Measurements from ENCODE around the gene CPN1.

GRCh38 chr10:100027416-100027815, 54.3 kb downstream of the CPN1 start:
- TF ChIP-seq CHD2 (IDR thresholded peaks at IDR 0.05; ENCODE audit: low read length), result no peak
- TF ChIP-seq CTCF (IDR thresholded peaks at IDR 0.05; ENCODE audit: control extremely low read depth in 1 of 3, insufficient read depth in 1 of 3, low read depth in 1 of 3, low read length in 3 of 3), result no peak
- TF ChIP-seq CEBPB (IDR thresholded peaks at IDR 0.05; ENCODE audit: low read depth, low read length), result no peak
- TF ChIP-seq CBX5 (IDR thresholded peaks at IDR 0.05; ENCODE audit: low read depth, low read length), result no peak
- TF ChIP-seq JUND (IDR thresholded peaks at IDR 0.05; ENCODE audit: low read length), result no peak
- TF ChIP-seq YY1 (IDR thresholded peaks at IDR 0.05; ENCODE audit: low read depth, low read length), result no peak
- no peak for TF ChIP-seq SIN3A (conservative IDR thresholded peaks at IDR 0.05 in 1 of 2, IDR thresholded peaks at IDR 0.05 in 1 of 2; ENCODE audit: low read depth in 1 of 2, low read length in 2 of 2)
- no peak for TF ChIP-seq BACH1 (IDR thresholded peaks at IDR 0.05; ENCODE audit: low read length)
- TF ChIP-seq MAX (IDR thresholded peaks at IDR 0.05), result no peak
- no peak for TF ChIP-seq E2F6 (IDR thresholded peaks at IDR 0.05)
- TF ChIP-seq EZH2 (IDR thresholded peaks at IDR 0.05; ENCODE audit: low read depth, low read length, severe bottlenecking), result no peak
- TF ChIP-seq POLR2A (IDR thresholded peaks at IDR 0.05; ENCODE audit: control extremely low read depth in 1 of 2, low read depth in 2 of 2, low read length in 2 of 2), result no peak
- TF ChIP-seq BCL11A (IDR thresholded peaks at IDR 0.05; ENCODE audit: low read depth in 2 of 2, low read length in 2 of 2), result no peak
- TF ChIP-seq RXRA (IDR thresholded peaks at IDR 0.05; ENCODE audit: insufficient read depth, low read depth, low read length), result no peak
